Measurements from ENCODE around the gene HECW1. TPM values are rescaled to one million over a fixed set of nuclear protein-coding genes. Genes with fewer than 3 reads are reported as not detected.

HECW1 gene
- total RNA-seq, 1 experiment from 2014 or later: 6.7 TPM

DNA sequence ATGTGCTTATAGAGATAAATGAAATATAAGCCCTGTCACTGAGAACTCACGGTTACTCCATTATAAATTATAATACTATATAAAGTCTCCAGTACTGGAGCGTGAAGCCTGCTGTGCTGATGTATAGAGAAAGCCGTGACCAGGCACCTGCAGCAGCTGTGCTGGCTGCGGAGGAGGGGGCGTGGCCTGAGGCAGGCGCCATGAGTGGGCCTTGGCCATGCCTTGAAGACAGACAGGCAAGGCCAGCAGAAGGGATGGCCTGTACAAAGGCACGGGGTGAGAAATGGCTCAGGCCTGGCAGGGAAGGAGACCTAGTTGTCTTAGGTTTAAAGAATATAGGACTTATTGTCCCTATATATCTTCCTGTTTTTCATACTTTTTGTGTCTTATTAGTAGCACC is 251.9 kb downstream of the HECW1 start:
- DNase-seq (ENCODE audit: low read depth): no peak

GRCh38 chr7:43372676-43373355 is 260.4 kb downstream of the HECW1 start:
- no peak for DNase-seq (ENCODE audit: low read depth)

DNA sequence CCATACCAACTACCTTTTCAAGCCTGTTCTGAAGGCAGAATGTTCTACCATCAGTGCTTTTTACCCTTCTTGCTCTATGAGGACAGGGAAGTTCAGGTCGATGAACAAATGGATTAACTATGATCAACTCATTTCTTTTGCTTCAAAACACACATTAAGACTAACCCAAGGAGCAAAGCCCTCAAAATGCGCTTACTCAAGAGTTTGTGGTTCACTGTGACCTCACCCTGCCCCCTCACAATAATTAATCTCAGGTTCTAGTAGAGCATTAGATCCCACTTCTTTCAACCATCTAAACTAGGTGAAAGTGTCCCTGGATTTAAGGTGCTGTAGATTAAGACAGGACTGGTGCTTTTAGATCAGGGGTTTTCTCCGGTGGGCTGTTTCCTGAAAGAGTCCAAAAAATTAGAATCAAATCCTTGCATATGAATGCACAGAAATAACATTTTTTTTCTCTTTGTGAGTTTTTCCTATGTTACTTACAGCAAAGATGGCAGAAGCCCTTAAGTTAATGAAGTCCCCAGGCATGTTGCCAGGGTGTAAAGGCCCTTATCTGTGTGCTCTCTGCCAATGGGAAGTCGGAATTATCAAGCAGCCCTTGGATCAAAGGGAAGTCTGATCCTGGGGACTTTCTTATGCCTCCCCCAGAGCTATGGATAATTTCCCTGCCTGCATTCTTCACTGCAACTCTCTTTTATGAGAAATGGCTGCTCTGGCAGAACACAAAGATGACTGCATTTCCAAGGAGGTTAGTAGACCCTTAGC is 264.9 kb downstream of the HECW1 start:
- DNase-seq (ENCODE audit: low read depth): peak; percentile 40

GRCh38 chr7:43379210-43379609 is 266.8 kb downstream of the HECW1 start:
- no peak for DNase-seq (ENCODE audit: low read depth)

DNA sequence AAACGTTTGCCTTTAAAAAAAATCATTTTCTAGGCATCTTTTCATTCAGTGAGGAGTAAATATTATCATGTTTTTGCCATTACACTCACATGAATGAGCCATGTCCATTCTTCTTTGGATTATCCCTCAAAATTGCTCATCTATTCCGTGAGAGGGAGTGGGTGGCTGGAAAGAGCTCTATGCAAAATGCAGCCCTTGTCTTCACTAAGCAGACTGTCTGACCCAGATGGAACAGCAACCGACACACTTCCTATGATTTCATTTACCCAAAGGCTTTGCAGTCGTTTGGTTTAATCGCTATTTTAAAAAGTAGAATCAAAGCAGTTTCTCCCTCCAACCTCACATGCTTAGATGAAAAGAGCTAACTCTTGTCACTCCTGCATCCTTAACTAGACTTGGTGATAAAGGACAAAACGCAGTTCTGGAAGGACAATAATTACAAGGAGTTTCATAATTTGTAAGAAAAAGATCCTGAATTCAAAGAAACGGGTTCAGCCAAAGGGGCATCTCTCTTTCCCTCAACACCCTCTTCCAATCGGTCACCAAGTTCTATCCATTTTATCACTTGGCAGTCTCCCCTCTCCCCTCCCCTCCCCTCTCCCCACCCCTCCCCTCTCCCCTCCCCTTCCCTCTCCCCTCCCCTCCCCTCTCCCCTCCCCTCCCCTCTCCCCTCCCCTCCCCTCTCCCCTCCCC is 272.3 kb downstream of the HECW1 start:
- no peak for DNase-seq (ENCODE audit: low read depth)

DNA sequence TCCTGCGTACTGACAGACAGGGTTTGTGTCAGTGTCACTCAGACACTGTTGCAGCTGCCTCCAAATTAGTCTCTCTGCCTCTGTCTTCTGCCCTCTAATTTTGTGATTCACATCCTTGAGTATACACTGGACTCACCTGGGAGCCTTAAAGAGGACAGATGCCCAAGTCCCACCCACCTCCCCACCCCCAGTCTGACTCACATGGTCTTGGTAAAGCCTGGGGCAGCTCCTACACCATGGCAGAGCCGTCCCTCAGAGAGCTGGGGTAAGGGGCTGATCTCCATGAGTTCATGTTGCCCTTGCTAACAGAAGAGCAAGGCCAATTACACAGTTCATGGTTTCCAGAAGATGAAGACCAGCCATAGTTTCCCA is 272.8 kb downstream of the HECW1 start:
- DNase-seq (ENCODE audit: low read depth): no peak

DNA sequence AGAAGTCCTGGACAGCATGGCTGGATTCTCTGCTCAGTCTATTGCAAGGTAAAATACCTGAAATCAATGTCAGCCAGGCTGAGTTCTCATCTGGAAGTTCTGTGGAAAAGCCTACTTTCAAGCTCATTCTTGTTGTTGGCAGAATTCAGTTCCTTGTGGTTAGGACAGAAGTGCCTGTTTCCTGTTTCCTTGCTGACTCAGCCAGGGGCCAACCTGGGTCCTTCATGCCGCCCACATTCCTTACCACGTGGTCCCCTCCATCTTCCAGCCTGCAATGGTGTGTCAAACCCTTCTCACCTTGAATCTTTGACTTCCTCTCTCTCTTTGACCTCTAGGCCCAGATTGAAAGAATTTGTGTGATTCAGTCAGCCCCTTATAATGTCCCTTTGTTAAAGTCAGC is 273.4 kb downstream of the HECW1 start:
- DNase-seq (ENCODE audit: low read depth): peak; percentile 52

DNA sequence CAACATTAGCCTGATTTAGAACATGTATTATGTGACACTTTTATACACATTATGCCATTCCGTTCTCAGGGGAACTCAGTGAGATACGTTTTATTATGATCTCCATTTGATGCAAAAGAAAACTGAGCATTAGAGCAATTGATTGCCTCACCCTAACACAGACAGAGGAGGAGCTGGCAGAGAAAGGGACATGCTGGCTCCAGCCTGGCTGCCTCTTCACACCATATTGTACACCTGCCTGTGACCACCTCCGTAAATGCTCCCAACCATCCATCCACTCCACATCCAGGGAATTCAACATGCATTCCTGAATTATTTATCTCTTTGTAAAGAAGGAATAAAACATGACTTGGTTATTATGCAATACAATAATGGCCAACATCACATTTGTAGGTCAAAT is 275.5 kb downstream of the HECW1 start:
- DNase-seq (ENCODE audit: low read depth): no peak

DNA sequence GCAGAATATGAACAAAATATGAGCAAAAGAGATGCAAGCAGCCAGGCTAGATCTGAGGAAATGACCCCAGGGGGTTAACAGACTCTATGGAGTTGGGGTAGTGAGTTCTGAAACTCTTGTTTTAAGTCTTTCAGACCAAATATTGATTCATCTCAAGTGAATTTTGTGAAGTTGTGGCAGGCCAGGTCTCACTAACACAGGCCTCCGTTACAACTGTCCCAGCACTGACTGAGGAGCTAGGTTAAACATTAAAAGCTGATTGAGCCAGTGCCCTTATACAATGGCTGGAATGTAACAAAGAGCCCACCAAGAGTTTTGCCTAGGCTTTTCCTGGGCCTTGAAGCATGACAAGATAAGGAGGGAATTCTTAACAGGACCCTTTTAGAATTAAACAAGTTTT is 278.1 kb downstream of the HECW1 start:
- DNase-seq (ENCODE audit: low read depth): no peak

DNA sequence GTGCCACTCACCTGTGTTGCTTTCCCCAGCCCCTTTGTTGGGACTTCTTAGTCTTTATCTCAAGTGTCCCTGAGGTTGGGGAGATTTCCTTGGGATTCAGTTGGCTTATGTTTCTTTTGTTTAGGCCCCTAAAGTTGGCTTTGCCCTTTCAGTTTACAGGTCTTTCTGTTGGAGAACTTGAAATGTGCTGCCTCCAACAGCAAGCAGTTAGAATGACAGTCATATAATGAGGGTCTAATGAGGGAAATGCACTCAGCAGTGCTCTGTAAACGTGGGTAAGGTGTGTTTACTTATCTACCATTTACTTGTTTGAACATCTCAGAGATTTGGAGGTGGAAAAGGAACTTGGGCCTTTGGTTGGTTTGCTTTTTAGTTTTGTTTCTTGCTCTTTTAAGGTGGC is 279.1 kb downstream of the HECW1 start:
- DNase-seq (ENCODE audit: low read depth): no peak

DNA sequence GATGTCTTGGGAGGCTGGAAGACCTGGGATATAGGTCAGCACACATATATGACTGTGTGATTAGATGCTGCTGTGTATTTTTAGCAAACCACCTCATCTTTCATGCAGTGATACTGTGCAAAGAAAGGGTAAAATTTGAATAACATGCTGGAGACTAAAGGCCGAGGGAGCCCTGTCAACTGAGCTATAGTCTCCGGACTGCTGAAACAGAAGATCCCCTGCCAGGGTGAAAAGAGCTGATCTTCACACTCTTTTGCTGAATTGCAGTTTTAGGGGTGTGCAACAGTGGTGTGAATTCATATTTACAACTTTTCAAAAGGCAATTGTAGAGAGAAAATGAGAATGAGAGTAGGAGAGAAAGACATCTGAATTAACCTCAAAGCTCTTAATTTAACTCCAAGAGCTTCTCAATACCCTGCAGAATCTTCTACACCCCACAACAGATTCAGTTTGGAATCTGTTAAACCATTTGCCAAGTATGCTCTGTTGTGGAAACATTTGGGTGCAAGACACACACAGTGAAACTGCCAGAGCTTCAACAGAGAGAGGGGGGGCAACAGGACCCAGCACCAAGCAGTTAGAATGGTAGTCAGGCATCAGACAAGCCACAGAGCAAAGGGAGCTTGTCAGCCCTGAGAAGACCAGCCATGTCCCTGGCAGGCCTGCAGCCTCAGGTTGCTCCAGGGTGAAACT is 280.3 kb downstream of the HECW1 start:
- no peak for DNase-seq (ENCODE audit: low read depth)

DNA sequence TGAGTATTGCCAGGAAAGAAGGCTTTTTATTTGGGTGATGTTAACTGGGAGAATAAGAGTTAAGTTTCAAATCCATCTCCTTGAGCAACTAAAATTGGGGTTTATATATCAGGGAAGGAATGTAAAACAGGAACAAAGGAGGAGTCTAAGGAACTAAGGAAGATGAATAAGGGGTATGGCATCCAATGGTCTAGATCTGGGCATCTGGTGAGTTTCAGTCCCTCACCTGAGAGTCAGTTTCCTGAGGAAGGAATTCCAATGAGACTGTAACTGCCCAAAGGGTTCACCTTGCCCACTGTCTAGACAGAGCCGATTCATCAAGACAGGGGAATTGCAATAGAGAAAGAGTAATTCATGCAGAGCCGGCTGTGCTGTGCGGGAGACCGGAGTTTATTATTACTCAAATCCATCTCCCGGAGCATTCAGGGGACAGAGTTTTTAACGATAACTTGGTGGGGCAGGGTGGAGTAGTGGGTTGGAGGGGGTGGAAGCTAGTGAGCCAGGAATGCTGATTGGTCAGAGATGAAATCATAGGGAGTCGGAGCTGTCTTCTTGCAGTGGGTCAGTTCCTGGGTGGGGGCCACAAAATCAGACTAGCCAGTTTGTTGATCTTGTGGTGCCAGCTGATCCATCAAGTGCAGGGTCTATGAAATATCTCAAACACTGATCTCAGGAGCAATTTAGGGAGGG is 282.1 kb downstream of the HECW1 start:
- peak; percentile 6 for DNase-seq (ENCODE audit: low read depth)

DNA sequence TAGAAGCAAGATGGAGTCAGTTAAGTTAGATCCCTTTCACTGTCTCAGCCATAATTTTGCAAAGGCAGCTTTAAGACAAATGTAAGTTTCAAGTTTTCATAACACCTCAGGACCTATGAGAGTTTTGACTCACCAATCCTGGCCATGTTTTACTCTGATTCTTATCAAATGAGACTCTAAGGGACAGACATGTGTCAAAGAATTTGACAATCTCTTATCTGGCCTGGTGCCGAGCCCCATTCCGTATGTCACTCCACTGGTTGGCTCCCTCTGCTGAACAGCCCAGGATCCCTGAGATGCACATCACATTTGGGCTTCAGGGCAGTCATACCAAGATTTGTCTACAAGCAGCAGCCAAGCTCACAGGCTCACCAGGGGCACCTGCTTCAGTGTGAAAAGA is 282.9 kb downstream of the HECW1 start:
- no peak for DNase-seq (ENCODE audit: low read depth)

DNA sequence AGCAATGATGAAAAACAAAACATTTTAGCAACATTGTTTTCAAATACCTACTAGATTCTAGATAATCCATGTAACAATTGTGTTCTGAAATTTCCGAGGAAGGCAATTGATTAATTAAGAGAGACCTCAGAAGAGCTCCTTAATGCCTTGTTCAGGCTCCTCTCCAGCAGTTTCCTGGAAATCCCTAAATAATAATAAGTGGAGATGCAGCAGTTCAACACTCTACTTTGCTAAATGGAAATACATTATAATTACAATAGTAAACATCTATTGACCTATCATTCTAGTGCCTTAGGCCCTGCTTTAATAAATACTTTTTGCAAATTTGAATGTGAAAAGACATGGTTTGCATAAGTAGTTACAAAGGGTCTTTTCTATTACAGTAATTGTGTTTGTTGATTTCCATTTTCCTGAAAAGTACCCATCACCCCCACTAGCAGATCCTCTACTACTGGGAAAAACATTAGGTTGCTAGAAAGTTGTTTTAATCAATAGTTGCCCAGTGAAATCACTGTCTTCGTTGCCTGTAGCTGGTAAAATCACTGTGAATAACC is 283.8 kb downstream of the HECW1 start:
- DNase-seq (ENCODE audit: low read depth): no peak

GRCh38 chr7:43398831-43399230 is 286.4 kb downstream of the HECW1 start:
- no peak for DNase-seq (ENCODE audit: low read depth)

DNA sequence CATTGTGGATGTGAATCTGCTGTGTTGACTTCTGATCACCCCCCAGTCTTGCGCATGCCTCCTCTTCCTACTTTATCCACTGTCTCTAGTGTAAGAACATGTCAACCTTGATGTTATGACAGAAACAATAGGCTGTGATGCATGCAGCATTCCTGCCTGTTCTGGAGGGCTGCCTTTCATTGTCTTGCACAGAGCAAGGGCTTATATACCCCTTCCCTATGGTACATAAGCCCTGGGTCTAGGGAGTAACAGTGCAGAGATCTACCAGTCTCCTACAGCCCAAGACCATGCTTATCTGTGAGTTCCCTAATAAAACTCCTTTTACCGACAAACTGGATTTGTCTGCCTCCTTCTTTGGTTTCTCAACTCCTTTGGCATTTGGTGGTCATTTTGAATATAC is 293.5 kb downstream of the HECW1 start:
- no peak for DNase-seq (ENCODE audit: low read depth)

GRCh38 chr7:43406961-43407360 is 294.5 kb downstream of the HECW1 start:
- DNase-seq (ENCODE audit: low read depth): no peak

DNA sequence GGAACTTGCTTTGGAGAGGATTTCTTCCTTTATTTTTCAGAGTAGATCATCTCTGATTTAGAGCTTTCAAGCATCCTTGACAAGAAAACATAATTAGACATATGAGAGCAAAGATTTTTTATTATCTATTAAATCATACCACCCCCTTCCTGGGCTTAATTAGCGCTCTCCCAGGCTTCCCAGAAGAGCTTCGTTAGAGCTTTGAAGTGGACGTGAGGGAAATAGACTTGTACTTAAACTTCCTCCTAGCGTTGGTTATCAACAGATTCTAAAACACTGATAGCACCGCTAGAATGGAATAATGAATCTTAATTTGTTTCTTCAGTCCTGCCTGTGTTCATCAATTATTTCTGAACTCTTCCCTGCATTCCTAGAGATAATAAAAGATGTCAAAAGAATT is 296.5 kb downstream of the HECW1 start:
- no peak for DNase-seq (ENCODE audit: low read depth)

- DNase-seq (ENCODE audit: low read depth): no peak
Observed at GRCh38 chr7:43417455-43417854, 305.0 kb downstream of the HECW1 start.

- DNase-seq (ENCODE audit: low read depth): no peak
Observed at GRCh38 chr7:43430411-43430810, 318.0 kb downstream of the HECW1 start.

DNA sequence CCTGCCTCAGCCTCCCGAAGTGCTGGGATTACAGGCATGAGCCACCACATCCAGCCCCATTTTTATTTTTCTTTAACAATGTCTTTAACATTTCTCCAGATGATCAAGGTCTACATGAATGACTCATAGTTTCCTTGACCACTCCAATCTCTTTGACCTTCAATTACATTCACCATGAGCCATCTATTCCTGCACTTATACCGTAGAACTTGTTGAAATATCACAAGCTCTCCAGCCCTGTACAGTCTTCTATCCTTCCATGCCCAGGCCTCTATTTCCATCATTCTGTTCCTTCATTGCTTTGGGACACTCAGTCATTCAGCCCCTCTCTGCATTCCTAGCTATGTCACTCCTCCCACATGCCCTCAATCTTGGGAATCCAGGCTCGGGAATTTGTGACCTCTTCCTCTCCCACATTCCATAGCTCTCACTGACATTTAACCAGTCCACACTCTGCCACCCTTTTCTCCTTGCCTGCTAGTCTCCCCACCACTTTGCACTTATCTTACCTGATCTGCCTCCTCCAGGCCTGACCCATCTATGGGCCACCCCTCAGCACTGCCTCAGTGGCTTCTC is 318.7 kb downstream of the HECW1 start:
- DNase-seq (ENCODE audit: low read depth): peak; percentile 59
